GM18505 (cell line): ENCODE results near the gene AJM1.

Source experiments
- ATAC-seq: cut with Tn5 transposase; IDR thresholded peaks from one replicate; pipeline ENCODE4 v1.9.1; 2021; ENCODE audit not compliant: unreplicated experiment
- POLR2A ChIP-seq: IDR thresholded peaks from 4 replicates; pipeline ENCODE4 v1.6.1; 2011; ENCODE audit warnings: borderline replicate concordance; ENCODE audit not compliant: insufficient read depth, insufficient read length; ENCODE audit errors: extremely low read depth

AJM1 gene

GRCh38 chr9:136849038-136849959, 7.0 kb downstream of the AJM1 start, which contains the start of gene PHPT1:
Gene PHPT1 (plus strand): TSS chr9:136849409. CDS start chr9:136849431, 22 bp downstream.
- TF ChIP-seq POLR2A, result peak; percentile 95
- ATAC-seq, result peak; percentile 68

- no peak for ATAC-seq
- no peak for TF ChIP-seq POLR2A
These were observed 7.9 kb downstream of the AJM1 start for GRCh38 chr9:136849960-136850865.

DNA sequence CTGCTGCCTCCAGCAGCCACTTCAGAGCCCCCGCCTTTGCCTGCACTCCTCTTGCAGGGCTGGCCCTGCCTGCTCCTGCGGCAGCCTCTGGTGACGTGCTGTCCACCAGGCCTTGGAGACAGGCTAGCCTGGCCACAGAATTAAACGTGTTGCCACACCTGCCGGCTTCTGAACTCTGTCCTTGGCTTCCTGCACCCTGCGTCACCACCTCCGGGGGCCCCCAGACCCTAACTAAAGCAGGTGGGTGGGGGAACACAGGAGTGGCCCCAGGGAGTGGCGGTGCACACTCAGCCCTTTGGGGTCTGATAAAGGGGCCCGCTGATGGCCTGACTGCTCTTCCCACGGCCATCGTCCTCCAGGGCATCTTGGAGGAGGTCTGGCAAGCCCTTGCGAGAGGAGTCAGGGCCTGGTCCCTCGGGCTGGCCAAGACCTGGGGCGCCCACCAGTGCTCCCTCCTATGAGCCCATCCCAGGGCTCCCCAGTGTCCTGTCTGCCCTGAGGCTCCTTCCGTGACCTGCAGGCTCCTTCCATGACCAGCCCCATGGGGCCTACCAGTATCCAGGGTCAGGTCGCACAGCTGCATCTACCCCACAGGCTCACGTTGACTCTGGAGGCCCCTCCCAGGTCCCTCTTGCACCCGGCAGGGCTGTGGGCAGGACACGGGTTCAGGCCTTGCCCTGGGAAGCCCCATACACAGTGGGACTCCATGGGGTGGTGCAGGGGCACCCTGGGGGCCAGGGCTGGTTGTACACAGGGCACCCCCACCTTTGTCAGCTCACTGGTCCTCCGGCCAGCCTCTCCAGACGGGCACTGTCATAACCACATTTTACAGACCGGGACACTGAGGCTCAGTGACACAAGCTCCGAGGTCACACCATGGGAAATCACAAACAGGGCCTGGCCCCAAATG, 8.8 kb downstream of the AJM1 start:
- ATAC-seq, result no peak
- no peak for TF ChIP-seq POLR2A

- no peak for ATAC-seq
- no peak for TF ChIP-seq POLR2A
These were observed 9.8 kb downstream of the AJM1 start, which contains the start of gene MAMDC4 for GRCh38 chr9:136851941-136852663. Gene MAMDC4 (plus strand): TSS chr9:136852346. CDS start chr9:136852417, 71 bp downstream.

GRCh38 chr9:136852664-136853595, 10.7 kb downstream of the AJM1 start:
- TF ChIP-seq POLR2A, result no peak
- ATAC-seq, result no peak

DNA sequence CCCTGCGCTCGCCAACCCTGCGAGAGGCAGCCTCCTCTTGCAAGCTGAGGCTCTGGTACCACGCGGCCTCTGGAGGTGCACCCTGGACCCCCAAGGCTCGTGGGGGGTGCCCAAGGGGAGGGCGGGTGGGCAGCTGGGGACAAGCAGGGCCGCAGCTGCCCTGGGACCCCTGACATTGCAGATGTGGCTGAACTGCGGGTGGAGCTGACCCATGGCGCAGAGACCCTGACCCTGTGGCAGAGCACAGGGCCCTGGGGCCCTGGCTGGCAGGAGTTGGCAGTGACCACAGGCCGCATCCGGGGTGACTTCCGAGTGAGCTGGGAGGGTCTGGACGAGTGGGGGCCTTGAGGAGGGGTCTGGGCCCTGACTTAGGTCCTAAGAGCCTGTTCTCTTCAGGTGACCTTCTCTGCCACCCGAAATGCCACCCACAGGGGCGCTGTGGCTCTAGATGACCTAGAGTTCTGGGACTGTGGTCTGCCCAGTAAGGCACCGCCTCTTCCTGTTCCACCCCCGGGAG, 11.4 kb downstream of the AJM1 start:
- no peak for TF ChIP-seq POLR2A
- no peak for ATAC-seq

- TF ChIP-seq POLR2A, result no peak
- no peak for ATAC-seq
These were observed 12.0 kb downstream of the AJM1 start for GRCh38 chr9:136854113-136854841.

DNA sequence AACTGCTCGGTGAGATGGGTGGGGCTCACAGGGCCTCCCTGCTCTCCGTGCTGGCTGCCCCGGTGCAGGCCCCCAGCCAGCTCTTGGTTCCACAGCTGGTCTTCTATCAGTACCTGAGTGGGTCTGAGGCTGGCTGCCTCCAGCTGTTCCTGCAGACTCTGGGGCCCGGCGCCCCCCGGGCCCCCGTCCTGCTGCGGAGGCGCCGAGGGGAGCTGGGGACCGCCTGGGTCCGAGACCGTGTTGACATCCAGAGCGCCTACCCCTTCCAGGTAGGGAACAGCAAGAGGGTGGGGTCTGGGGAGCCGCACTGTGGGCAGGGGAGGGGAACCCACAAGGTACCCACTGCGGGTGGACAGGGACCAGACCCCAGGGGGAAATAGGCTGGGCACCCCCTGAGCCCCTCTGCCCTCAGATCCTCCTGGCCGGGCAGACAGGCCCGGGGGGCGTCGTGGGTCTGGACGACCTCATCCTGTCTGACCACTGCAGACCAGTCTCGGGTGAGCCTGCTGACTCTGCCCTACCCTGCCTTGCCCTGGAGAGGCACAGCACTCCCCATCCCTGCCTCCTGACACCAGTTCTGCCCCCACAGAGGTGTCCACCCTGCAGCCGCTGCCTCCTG, 12.7 kb downstream of the AJM1 start:
- ATAC-seq, result no peak
- no peak for TF ChIP-seq POLR2A

DNA sequence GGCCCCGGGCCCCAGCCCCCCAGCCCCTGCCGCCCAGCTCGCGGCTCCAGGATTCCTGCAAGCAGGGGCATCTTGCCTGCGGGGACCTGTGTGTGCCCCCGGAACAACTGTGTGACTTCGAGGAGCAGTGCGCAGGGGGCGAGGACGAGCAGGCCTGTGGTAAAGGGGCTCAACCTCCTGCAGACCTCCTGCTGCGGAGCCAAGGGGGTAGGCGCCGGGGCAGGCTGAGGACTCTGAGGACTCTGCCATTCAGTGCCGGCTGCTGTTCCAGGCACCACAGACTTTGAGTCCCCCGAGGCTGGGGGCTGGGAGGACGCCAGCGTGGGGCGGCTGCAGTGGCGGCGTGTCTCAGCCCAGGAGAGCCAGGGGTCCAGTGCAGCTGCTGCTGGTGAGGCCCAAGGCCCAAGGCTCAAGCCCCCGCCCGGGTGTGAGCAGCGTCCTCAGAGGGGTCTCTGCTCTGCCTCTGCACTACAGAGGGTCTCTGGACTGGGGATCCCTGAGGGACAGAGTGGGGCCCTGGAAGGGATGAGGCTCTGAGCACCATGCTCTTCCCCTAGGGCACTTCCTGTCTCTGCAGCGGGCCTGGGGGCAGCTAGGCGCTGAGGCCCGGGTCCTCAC, 13.3 kb downstream of the AJM1 start:
- TF ChIP-seq POLR2A, result no peak
- no peak for ATAC-seq
